GM19023 (cell line): Measurements from ENCODE around the gene GPX3.

Experiments used
- ATAC-seq: cut with Tn5 transposase; IDR thresholded peaks from one replicate; pipeline ENCODE4 v1.9.1; 2021; ENCODE audit warnings: mild to moderate bottlenecking, moderate library complexity; ENCODE audit not compliant: unreplicated experiment

The GPX3 gene

DNA sequence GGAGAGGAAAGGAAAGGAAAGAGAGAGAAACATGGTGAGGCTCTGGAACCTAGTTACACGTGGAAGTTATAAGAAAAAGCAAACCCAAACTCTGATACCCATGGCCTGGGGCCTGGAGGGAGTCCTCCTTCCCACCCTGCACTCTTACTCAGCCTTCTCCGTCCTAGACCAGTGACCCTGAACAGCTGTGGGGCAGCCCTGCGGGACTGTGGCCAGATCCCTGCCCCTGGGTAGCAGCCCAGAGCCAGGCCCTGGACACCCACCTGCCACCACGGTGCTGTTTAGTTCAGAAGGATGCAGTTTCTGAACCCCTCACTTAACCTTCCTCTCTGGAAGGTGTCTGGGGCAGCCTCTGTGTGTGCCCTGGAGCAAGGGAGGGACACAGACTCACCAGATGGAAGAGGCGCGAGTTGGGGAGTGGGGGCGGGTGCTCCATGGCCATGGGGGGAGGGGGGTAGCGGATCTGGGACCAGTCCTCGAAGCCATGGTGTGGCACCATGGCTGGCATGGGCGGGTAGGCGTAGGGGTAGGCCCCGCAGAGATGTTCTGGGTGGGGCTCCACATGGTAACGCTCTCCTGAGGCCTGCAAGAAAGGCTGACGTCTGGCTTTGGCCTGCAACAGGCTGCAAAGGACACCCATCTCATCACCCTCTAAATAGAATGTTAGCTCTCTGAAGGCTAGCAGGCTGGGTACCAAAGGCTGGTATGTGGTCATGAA is 13.0 kb downstream of the GPX3 start:
- no peak for ATAC-seq

DNA sequence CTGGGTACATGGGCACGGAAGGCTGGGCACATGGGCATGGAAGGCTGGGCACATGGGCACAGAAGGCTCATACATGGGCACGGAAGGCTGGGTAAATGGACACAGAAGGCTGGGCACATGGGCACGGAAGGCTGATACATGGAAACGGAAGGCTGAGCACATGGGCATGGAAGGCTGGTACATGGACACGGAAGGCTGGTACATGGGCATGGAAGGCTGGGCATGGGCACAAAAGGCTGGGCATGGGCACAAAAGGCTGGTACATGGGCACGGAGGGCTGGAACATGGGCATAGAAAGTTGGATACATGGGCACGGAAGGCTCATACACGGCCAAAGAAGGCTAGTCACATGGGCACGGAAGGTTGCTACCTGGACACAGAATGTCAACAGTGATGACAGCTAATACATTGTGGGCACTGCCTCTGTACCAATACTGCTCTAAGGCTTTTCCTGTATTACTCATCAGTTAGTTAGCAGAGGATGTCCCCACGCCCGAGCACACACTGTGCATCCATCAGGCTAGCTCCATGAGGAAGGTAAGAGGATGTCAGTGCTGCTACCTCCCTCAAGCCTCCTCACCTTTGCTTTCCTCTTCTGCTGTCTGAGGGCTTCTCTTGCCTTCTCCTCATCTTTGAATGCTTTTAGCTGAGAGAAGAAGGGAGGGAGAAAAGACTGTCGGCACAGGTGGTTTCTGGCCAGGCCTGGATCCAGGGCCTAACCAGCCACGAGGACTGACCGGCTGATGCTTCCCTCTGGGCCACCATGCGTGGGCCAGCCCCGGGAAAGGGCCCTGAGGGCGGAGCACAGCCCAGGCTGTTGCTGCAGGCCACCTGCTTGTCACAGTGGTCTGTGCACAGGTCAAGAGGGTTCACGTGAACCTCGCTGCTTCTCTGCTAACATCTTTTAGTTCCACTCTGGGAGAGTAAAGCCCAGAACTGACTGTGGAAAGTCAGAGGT is 14.3 kb downstream of the GPX3 start:
- no peak for ATAC-seq

GRCh38 chr5:151036556-151036955 is 16.2 kb downstream of the GPX3 start:
- ATAC-seq = no peak

GRCh38 chr5:151037561-151038411 is 17.4 kb downstream of the GPX3 start:
- ATAC-seq = no peak

GRCh38 chr5:151038412-151038745 is 18.0 kb downstream of the GPX3 start:
- ATAC-seq = no peak

GRCh38 chr5:151038801-151039238 is 18.4 kb downstream of the GPX3 start:
- ATAC-seq = no peak

DNA sequence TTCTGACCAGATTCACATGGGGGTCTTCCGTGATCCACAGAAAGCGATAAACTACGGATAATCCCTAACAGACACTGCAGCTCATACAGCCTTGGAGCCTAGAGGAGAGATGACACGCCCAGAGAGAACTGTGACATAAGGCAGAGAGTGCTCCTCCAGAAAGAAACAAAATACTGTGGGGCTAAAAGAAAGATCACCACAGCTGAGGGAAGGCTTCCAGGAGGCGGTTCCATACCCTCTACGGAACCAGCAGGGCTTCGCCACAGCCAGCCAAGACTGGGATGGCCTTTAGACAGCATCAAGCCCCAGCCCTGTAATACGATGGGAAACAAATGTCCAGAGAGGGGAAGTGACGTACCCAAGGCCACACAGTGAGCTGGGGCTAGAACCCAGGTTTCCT is 19.3 kb downstream of the GPX3 start:
- no peak for ATAC-seq

DNA sequence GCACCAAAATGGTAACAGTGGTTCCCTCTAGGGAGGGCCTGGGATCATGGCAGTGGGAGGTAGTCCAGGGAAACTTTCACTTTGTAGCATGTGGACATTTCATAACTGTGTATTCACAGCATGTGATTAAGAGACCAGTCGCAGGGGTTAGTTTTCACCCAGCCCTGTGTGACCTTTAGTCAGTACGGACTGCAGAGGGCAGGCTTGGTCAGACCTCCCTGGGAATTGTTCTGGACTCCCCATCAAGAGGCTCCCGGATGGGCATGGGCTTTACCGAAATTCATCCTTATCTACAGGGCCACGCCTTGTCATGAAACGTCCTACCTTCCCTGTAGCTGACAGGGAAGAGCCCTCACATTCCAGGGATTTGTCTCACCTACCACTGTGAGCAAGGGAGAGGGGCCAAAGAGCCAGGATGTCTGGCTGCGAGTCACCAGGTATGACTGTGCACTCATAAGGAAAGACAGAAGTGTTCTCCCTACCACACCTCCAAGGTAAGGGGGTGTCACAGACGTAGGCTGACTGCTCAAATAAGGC is 19.9 kb downstream of the GPX3 start:
- ATAC-seq = no peak

- no peak for ATAC-seq
These were observed 21.3 kb downstream of the GPX3 start for GRCh38 chr5:151041577-151042268.

- no peak for ATAC-seq
These were observed 22.2 kb downstream of the GPX3 start for GRCh38 chr5:151042453-151043093.

GRCh38 chr5:151047814-151048425 is 27.5 kb downstream of the GPX3 start:
- no peak for ATAC-seq

- no peak for ATAC-seq
These were observed 28.1 kb downstream of the GPX3 start for GRCh38 chr5:151048526-151048925.

DNA sequence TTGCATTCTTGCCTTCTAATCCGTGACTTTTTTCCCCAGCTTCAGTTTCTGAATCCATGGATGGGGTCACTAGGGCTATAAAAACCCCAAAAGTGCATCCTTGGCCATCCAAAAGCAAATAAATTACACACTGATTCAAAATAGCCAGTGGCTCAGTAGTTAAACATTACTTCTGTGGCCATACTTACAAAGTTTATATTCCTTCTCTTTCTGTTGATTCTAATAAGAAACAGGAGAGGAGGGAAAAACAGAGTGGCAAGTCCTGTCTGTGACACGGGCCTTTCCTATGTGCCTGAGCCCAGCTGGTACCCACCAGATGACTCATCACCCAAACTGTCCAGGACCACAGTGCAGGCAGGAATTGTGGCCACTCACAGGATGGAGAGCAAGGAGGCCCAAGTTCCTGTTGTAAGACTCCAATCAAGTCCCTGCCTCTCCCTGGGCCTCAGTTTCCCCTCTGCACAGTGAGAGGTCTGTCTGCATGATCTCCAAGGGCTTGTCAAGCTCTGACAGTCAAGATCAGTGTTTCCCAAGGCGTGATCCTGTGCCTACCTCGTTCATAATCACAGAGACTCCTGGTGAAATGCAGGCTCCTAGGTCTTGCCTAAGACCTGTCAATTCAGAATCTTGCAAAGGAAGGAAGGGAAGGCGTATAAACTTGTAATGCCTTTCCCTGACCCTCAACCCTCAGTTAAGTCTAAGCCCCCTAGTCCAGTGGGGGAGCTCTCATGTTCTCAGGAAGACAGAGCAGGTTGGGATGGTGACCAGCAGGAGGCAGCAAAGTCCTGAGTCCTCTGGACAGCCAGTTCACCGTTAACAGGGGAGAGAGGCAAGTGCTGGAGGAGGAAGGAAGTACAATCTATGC is 30.9 kb downstream of the GPX3 start:
- peak; percentile 66 for ATAC-seq

DNA sequence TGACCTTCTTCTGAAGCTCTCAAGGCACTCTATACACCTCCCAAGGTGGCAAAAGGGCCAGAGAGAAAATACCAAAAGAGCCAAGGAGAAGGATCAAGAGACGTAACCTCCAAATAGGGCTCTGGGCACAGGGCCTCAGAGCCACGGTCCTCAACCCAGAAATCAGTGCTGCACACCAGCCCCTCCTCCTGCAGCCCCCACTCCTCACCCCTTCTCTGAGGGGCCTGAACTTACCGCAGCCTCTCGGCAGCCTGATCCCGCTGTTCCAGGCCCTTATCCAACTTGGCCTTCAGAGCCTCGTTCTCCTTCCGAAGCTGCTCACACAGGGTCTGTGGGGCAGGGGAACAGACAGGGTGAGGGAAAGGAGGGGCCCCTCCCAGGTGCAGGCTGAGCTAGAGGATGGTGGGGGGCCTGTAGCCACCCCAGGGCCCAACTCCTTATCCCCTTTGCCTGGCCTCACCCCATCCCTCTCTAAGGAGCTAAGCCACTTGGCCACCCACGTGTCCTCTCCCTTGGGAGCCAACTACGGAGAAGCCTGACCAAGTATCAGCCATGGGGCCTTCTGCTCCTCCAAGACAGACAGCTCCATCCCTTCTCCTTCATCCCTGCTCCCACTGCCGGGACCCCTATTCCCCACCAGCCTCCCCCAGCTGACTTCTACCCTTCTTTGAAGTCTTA is 31.7 kb downstream of the GPX3 start:
- no peak for ATAC-seq

GRCh38 chr5:151052836-151053235 is 32.4 kb downstream of the GPX3 start:
- no peak for ATAC-seq

GRCh38 chr5:151053796-151054462 is 33.5 kb downstream of the GPX3 start:
- no peak for ATAC-seq

DNA sequence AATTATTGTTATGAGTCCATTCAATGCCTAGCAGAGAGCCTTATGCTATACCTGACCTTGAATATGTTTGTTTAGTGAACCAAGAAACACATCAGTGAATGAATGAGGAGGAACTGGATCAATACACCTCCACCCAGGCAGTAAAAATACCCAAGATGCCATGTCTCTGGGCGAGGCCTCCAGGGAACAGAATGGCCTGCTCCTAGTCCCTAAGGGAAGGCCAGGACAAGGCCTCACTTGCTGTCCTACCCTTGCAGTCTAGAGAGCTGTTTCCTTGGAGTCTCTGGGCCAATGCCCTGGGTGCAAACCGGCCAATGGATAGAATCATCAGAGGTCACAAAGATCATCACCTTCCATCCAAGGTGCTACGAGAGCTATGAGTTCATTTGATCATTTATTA is 34.3 kb downstream of the GPX3 start:
- ATAC-seq = no peak
